ENCODE measurements around the gene PROSER2.
"Not testable (repeated sequence)": the region's sequence is repeated elsewhere in the genome, so short reads cannot be mapped to it uniquely, and the experiment has no call there.

PROSER2 gene

DNA sequence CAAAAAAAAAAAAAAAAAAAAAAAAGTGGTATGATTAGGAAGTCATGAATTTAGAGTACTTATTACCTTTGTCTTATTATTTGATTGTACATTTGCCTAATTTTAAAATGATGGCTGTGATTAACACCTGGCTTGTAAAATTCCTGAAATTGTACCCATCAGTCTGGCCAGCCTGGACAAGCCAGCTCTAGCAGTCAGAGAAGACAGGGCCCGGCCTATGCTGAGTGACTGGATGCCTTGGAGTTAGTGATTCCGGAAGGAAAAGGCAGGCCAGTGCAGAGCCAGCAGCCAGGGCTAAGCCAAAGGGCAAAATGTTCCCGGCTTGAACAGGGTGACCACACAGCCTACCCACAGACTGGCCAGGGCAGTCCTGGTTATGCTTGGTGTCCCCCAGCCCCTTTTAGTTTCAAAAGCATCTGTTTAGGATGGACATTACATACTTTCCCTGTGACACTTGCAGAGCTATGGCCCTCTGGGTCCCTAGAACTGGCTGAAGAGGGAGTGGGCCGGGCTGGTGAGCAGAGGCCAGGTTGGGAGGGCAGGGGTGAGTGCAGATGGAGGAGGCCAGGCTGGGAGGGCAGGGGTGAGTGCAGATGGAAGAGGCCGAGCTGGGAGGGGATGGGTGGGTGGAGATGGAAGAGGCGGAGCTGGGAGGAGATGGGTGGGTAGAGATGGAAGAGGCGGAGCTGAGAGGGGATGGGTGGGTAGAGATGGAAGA lies 61.7 kb downstream of the PROSER2 start:
- DNase-seq (ENCODE audit: low spot score) (no peak), FAIRE-seq (no peak)

DNA sequence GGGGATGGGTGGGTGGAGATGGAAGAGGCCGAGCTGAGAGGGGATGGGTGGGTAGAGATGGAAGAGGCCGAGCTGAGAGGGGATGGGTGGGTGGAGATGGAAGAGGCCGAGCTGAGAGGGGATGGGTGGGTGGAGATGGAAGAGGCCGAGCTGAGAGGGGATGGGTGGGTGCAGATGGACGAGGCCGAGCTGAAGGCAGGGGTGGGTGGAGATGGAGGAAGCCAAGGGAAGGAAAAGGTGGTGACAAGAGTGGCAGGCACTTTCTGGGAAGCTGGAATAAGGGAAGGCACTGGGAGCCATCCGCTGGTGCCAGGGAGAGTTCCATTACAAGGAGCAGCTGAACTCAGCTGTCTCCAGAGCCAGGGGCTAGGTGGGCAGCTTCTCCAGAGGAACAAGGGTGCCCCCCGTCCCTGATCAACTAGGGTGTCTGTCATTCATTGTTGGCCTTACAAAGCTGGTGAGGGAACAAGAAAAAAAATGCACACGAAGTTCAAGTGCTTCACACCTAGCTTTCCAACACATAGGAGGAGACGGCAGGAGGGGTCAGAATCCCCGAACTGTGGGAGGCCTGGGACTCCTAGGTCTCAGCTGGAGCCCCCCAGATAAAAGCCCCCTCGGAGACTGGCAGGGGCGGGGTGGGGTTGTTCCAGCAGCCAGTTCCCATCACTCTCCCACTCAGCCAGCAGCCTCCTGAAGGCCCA lies 62.4 kb downstream of the PROSER2 start:
- DNase-seq (ENCODE audit: low spot score): no peak
- FAIRE-seq: no peak

DNA sequence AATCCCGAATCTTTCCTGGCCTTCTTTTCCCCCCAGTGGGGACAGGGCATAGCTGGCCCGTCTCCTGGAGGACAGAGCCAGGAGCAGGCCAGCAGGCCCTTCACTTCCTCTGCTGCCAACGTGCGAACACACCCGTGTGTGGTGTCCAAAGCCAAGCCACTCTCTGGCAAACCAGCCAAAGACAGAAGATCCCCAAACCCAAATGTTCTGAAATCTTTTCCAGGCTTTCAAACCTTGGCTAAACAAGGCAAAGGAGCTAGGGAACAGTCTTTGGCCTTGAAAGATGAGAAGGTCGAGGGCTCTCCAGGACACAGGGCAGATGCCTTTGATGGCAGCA lies 63.0 kb downstream of the PROSER2 start:
- FAIRE-seq: no peak
- no peak for DNase-seq (ENCODE audit: low spot score)

DNA sequence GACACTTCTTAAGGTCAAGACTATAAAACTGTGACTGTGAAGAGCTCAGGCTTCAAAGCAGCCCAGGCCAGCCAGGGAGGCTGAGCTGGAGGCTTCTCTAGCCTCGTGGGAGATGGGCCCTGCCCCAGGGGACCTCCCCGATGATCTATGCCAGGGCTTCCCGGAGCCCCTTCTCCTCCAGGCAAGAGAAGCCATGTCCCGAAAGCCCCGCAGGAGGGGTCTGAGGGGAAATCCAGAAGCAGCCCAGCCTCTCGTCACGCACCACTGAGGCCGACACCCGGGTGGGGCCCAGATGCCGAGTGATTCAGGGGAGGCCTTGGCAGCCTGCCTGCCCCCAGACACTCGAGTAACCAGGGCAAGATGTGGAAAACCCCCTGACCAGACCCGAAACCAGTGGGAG lies 63.7 kb downstream of the PROSER2 start:
- peak; percentile 88 for FAIRE-seq
- DNase-seq (ENCODE audit: low spot score): peak; percentile 90

DNA sequence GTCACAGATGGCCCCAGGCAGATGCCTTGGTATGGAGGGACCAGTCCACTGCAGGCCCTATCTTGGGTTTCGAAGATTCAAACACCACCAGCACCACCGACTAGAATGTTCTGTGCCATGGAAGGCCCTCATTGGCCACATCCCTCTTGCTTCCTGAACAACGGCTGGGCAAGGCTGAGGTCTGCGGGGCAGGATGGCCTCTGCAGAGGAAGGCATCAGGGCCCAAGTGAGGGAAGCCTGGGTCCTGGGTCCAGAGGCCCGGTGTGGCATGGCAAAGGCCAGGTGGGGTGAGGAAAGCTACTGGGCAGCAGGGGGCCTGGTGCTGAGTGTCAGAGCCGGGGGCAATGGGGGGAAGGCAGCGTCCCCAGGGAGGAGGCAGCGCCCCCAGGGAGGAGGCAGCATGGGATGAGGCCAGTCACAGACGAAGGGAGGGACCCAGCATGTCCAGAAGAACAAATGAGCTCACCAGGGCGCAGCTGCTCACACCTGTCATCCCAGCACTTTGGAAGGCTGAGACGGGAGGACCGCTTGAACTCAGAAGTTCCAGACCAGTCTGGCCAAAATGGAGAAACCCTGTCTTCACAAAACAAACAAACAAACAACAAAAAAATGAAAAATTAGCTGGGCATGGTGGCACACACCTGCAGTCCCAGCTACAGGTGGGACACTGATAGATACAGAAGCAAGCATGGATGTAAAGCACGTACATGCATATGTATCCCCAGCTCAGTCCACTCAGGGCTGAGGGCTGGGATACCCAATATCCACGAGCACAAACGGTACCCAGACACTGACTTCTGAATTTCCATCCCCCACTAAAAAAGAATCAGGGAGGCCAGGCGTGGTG lies 64.4 kb downstream of the PROSER2 start:
- no peak for DNase-seq (ENCODE audit: low spot score)
- no peak for FAIRE-seq

DNA sequence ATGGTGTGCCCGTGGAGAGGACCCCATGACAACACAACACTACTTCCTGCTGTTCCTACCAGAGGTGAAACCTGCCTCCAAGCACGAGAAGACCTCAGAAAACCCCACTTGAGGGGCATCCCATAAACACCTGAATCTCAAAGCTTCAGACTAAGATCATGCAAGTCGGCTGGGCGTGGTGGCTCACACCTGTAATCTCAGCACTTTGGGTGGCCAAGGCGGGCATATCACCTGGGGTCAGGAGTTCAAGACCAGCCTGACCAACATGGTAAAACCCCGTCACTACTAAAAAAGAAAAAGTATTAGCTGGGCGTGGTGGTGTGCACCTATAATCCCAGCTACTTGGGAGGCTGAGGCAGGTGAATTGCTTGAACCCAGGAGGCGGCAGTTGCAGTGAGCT lies 66.1 kb downstream of the PROSER2 start:
- not testable (repeated sequence) for FAIRE-seq; DNase-seq (ENCODE audit: low spot score)

DNA sequence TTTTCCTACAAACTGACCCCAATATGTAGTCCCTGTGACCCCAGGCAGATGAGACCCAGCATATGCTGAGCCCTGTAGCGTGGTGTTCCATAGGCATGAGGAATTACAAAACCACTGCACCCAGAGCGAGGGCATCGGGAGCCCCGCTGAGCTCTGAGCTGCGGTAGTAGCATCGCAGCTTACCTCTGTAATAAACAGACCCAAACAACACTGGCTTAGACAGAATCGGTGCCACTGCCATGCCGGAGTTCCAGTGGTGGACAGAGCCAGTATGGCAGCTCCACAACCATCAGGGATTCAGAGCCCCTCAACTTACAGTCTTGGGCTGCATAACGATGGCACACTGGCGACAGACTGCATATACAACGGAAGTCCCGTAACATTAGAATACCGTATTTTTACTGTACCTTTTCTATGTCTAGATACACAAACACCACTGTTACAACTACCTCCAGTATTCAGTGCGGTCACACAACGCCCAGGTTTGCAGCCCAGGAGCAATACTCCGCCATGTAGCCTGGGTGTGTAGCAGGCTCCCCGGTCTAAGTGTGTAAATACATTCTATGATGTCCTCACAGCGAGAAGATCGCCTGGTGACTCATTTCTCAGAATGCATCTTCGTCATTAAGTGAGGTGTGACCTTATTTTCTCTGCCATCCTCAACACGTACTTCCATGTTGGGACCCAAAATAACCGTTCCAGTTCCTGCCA lies 68.8 kb downstream of the PROSER2 start:
- DNase-seq (ENCODE audit: low spot score) (no peak), FAIRE-seq (no peak)

DNA sequence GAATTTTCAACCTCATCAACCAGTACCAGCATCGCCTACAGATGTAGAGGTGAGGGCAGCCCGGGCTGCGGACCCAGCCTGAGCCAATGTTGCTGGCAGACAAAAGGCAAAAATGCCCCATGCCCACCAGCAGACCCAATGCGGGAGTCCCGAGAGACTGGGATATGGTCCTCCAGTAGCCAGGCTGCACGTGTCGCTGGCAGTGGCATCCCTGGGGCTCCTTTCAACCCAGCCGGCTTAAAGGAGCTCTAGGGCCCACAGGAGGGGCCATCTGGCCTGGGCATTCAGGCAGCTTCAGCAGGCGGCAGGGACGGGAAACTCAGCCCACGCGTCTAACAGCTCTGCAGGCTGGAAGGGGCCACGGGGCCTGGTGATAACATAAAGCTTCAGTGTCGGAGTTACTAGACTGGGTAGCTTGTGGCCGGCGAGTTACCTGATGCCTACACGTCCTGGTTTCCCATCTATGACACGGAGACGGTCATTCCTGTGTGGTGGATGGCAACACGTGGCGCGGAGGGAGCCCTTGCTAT lies 70.7 kb downstream of the PROSER2 start:
- DNase-seq (ENCODE audit: low spot score) (no peak), FAIRE-seq (no peak)

DNA sequence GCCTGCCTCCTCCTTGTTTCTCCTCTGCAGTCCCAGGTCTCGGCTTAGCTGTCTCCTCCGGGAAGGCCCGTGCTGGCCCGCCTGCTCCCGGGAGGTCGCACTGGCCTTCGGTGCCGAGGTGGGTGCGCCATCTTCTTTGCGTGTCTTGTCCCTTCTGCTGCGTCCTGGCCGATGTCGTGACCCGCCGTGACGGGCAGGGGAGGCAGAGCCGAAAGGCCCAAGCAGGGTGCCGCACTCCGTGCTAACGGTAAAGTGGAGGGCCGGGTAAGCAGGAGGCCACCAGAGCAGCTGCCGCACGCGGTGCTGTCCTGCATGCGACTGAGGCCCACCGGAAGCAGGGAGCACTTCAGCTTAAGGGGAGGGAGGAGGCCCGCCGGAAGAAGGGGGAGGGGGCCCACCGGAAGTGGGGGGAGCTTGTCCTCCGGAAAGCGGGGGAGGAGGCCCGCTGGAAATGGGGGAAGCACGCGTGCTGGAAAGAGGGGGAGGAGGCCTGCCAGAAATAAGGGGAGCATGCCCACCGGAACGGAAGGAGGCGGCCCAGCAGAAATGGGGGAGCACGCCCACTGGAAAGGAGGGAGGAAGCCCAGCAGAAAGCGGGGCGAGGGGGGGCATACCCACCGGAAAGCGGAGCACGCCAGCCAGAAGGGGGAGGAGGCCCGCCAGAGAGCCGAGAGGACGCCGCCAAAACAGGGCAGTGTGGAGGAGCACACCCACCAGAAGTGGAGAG lies 71.4 kb downstream of the PROSER2 start:
- DNase-seq (ENCODE audit: low spot score): no peak
- no peak for FAIRE-seq

DNA sequence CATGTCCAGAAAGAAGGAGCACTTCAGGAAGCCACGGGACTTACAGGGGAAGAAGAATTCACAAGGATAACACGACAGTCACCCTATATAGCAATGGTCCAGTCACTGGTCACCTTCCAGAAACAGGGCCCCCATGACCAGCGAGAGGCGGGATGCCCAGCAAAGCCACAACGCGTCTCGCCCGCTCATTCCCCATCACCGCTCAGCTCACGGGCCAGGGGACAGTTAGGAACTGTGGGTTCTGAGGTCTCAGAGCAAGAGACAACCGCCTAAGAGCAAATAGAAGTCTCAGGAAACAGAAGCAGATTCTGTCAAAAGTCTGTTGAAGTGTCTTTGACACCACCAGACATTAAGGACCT lies 71.9 kb downstream of the PROSER2 start:
- DNase-seq (ENCODE audit: low spot score) (no peak), FAIRE-seq (no peak)

DNA sequence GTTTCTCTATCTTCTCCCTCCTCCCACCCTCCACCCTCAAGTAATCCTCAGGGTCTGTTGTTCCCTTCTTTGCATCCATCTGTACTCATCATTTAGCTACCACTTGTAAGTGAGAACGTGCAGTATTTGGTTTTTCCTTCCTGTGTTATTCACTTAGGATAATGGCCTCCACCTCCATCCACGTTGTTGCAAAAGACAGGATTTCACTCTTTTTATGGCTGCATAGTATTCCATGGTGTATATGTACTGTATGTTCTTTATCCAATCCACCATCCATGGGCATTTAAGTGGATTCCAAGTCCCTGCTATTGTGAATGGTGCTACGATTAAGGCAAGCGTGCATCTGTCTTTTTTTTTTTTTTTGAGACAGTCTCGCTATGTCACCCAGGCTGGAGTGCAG lies 72.4 kb downstream of the PROSER2 start:
- FAIRE-seq: no peak
- no peak for DNase-seq (ENCODE audit: low spot score)

DNA sequence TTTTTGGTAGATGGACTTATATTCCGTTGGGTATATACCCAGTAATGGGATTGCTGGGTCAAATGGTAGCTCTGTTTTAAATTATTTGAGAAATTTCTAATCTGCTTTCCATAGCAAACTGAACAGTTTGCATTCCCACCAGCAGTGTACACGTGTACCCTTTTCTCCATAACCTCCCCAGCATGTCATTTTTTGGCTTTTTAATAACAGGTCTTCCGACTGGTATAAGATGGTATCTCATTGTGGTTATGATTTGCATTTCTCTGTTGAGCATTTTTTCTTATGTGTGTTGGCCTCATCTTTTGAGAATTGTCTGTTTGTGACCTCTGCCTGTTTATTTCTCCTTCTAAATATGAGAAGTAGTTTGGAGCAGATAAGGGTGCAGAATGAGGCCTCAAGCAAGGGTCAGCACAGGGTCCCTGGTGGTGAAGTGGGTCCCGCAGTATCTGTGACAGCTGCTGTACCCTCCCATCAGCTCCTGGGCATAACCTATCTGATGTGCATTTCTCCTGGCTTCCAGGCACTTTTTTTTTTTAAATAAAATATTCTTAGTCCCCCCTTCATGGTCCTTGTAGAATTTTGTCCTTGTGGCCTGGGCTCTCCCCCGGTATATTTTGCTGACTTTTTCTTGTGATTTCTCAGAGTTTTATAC lies 73.5 kb downstream of the PROSER2 start:
- no peak for FAIRE-seq
- DNase-seq (ENCODE audit: low spot score): no peak

DNA sequence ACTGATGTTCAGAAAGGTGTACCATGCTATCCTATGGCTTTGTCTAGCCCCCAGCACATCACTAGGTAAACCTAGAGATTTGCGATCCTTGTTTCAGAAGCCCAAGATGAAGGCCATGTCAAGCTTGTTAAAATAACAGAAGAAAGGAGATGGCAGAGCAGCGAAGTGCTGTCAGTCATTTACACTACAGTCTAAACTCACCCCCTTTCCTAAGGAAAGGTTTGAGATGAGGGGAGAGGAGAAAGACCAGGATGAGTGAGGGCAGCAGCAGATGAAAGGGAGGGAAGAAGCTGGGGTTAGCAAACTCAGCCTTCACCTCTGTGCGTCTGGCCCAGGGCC lies 74.8 kb downstream of the PROSER2 start:
- FAIRE-seq (no peak), DNase-seq (ENCODE audit: low spot score) (no peak)

DNA sequence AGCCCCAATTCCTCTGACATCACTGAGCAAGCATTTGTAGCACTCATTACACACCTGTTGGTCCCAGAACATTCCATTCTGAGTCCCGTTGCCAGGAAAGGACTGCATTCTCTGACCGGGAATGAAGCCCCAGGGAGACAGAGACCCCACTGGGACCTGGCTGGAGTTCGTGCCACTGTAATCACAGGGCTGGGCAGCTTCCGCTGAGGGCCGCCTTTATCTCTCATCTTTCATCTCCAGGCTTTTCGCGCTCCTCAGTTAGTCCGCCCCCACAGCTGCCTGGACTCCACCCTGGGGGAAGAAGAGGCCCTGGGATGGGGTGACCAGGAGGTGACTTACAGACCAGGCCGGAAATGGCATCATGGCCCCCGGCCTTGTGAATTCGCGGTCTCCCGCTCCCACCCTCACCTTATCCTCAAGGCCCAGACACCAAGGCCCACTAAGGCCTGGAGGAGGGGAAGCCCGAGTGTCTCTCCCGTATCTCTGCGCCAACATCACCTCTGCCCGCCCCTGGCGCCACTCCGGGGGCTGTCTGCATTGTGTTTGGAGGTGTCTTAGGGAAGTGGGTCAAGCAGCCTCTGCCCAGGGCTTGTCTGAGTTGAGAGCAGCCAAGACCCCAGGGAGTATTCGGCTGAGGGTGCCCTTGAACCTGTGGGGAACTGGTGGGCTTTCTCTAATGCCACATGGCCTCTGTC lies 75.4 kb downstream of the PROSER2 start:
- FAIRE-seq (peak; percentile 72), DNase-seq (ENCODE audit: low spot score) (peak; percentile 96)

DNA sequence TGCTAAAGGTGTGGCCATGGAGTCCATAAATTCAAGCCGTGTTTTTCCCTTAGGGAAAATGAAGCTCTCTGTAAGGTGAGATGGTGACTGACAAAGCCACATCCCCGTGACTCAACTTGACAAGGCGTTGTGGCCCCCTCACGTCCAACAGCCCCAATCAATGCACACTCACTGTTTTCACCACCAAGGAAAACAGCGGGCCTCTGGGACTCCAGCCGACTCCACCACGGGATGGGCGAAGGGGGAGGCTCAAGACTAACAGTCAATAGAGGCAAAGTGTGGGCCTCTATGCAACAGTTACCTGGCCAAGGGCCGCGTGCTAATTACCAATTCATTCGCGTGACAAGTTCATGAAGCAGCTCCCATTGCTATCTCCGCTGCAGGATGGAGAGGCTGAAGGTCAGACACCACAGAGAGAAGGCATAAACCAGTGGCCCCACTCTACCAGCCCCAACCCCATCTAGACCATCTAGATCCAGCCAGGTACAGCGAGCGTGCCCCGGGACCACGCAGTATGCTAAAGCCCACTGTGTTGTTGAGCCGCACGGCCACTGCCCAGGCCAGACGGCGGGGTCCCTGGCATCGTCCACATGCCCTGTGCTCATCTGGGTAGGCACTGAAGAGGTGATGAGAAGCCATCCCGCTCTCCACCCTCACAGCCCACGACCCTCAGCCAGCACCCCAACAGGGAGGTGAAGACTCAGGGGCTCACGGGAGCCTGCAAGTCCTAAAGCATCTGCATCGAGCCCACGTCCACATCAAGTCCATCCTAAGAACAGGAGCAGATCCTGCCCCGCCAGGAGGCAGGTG lies 76.1 kb downstream of the PROSER2 start:
- FAIRE-seq: no peak

DNA sequence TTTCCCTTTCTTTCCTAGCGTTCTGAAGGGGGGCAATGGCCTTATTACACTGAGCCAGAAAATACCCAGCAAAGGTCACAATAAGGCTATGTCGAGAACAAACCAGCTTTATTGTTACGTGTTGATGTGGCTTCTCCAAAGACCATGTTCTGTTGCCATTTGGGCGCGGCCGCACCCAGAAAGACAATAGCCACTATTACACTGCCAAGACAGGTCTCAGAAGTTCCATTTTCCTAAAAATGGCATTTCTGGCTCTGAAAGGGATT lies 77.8 kb downstream of the PROSER2 start:
- DNase-seq (ENCODE audit: low spot score) (no peak), FAIRE-seq (no peak)

More for the DNA sequence above, 76.1 kb downstream of the PROSER2 start:
- peak; percentile 30 for DNase-seq (ENCODE audit: low spot score)

DNA sequence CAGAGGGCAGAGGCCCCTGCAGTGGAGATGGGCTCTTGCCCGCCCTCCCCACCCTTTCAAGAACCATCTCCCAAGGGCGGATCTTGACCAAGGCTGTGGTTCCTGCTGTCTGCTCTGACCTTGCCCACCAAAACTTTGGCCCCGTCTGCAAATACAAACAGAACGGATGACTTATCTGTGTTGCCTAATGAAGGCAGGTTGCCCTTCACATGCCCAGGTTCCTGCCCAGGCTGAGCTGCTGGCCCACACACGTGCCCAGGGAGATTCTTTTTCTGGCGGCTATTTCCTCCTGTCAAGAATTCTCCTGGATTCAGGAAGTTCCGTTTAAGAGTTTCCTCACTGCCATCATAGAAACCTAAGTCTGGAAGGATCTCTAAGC lies 78.3 kb downstream of the PROSER2 start:
- DNase-seq (ENCODE audit: low spot score) (no peak), FAIRE-seq (no peak)

DNA sequence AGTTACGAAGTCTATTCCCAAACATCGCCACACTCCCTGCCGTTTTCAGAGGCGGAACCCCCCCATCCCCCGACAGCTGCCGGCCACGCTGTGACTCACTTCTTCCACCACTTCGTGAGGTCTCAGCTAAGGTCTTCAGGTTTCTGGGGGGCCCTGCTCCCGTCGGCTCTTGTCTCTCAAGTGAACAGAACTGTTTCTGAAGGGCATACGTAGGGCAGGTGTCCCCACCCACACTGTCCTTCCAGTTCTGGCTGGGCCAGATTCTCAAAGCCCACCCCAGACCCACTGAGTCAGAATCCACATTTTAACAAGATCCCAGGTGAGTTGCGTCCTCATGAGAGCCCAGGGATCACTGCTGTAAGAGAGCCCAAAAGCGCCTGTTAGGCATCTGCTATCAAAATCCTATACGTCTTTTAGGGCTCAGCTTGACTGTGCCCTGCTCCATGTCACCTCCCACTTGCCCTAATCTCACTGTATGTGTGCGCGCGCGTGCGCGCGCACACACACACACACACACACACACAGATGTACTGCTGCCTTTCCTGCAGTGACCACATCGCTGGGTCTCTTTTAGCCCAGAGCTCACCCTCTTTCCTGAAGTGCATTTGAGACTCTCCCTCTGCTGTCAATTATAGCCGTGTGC lies 78.8 kb downstream of the PROSER2 start:
- no peak for FAIRE-seq
- no peak for DNase-seq (ENCODE audit: low spot score)

DNA sequence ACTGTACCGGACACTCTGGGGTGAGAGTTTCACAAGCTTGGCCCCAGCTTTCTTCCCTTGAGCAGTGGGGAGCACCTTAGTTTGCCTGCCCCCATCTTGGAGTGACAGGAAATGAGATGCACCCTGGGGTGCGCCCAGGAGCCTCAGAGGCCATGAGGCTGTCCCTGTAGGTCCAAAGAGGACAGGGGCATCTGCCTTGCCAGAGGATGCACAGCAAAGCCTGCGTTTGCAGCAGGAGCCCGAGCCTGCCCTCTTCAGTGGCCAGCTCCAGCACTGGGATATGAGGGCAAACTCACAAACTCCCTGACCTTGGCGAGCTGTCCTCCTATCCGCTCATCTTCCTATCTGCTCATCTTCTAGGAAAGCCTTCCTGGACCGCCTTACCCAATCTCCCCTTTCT lies 79.5 kb downstream of the PROSER2 start:
- no peak for FAIRE-seq
- no peak for DNase-seq (ENCODE audit: low spot score)

Data from RCC 7860 (cell line).